Nephron (organoid): ENCODE results near the gene ARL2BP.

Experiments
- H3K27ac Mint-ChIP-seq, 3 experiments: 2 replicates each; pipeline ENCODE4 v1.8.0; 2020; ENCODE audit warnings: mixed read lengths in 3 of 3, mild to moderate bottlenecking in 2 of 3, moderate library complexity in 1 of 3
- H3K27me3 Mint-ChIP-seq: 2 replicates; pipeline ENCODE4 v1.8.0; 2021; ENCODE audit warnings: low read depth, mild to moderate bottlenecking, moderate library complexity, mixed read lengths
- H3K36me3 Mint-ChIP-seq: 2 replicates; pipeline ENCODE4 v1.8.0; 2020; ENCODE audit warnings: low read depth, mixed read lengths
- H3K4me1 Mint-ChIP-seq: 2 replicates; pipeline ENCODE4 v1.8.0; 2020; ENCODE audit warnings: mixed read lengths
- H3K4me3 Mint-ChIP-seq, 3 experiments: 2 replicates each; pipeline ENCODE4 v1.8.0; 2020; ENCODE audit warnings: mild to moderate bottlenecking in 3 of 3, mixed read lengths in 3 of 3, moderate library complexity in 2 of 3
- H3K9me3 Mint-ChIP-seq: 2 replicates; pipeline ENCODE4 v1.8.0; 2020; ENCODE audit warnings: mixed read lengths
- CTCF ChIP-seq, 3 experiments: fragments of 200-600 bp; sonication (generic); IDR thresholded peaks; one replicate each; pipeline ENCODE4 v1.5.0; 2021; ENCODE audit warnings: antibody characterized with exemption in 3 of 3; ENCODE audit not compliant: unreplicated experiment in 3 of 3

ARL2BP gene

GRCh38 chr16:57203451-57203850 lies 41.6 kb upstream of the ARL2BP start:
- H3K9me3 Mint-ChIP-seq = peaks cover 8% of the 10 kb centered on the region
- H3K27ac Mint-ChIP-seq = no peak overlapping the region
- no peaks in the 10 kb centered on the region for H3K27me3 Mint-ChIP-seq
- peaks cover 64% of the 10 kb centered on the region for H3K36me3 Mint-ChIP-seq
- H3K4me1 Mint-ChIP-seq = no peaks in the 10 kb centered on the region
- no peak overlapping the region for H3K4me3 Mint-ChIP-seq
- TF ChIP-seq CTCF (IDR thresholded peaks at IDR 0.05; ENCODE audit: unreplicated experiment in 3 of 3) = no peak

- Mint-ChIP-seq H3K27ac (no peak overlapping the region), H3K4me3 (no peak overlapping the region), H3K36me3 (peaks cover 59% of the 10 kb centered on the region), H3K4me1 (no peaks in the 10 kb centered on the region), H3K9me3 (peaks cover 2% of the 10 kb centered on the region), H3K27me3 (no peaks in the 10 kb centered on the region)
- TF ChIP-seq CTCF (IDR thresholded peaks at IDR 0.05; ENCODE audit: unreplicated experiment in 3 of 3) = no peak
These were observed 40.4 kb upstream of the ARL2BP start for GRCh38 chr16:57204675-57205074.

GRCh38 chr16:57208926-57209325 lies 36.1 kb upstream of the ARL2BP start:
- Mint-ChIP-seq H3K27me3 (no peaks in the 10 kb centered on the region), H3K4me3 (no peak overlapping the region), H3K9me3 (no peaks in the 10 kb centered on the region), H3K4me1 (no peaks in the 10 kb centered on the region), H3K36me3 (peaks cover 78% of the 10 kb centered on the region), H3K27ac (no peak overlapping the region)
- TF ChIP-seq CTCF (IDR thresholded peaks at IDR 0.05; ENCODE audit: unreplicated experiment in 3 of 3) = no peak

GRCh38 chr16:57209780-57210179 lies 35.3 kb upstream of the ARL2BP start:
- TF ChIP-seq CTCF (IDR thresholded peaks at IDR 0.05; ENCODE audit: unreplicated experiment in 3 of 3) = no peak
- H3K9me3 Mint-ChIP-seq = no peaks in the 10 kb centered on the region
- peaks cover 83% of the 10 kb centered on the region for H3K36me3 Mint-ChIP-seq
- no peaks in the 10 kb centered on the region for H3K4me1 Mint-ChIP-seq
- H3K4me3 Mint-ChIP-seq = no peak overlapping the region
- no peaks in the 10 kb centered on the region for H3K27me3 Mint-ChIP-seq
- no peak overlapping the region for H3K27ac Mint-ChIP-seq

- no peaks in the 10 kb centered on the region for H3K27me3 Mint-ChIP-seq
- H3K36me3 Mint-ChIP-seq = peaks cover 86% of the 10 kb centered on the region
- H3K4me3 Mint-ChIP-seq = no peak overlapping the region
- H3K9me3 Mint-ChIP-seq = peaks cover 14% of the 10 kb centered on the region
- TF ChIP-seq CTCF (IDR thresholded peaks at IDR 0.05; ENCODE audit: unreplicated experiment in 3 of 3) = no peak
- H3K27ac Mint-ChIP-seq = no peak overlapping the region
- no peaks in the 10 kb centered on the region for H3K4me1 Mint-ChIP-seq
These were observed 31.6 kb upstream of the ARL2BP start for GRCh38 chr16:57213462-57213861.

GRCh38 chr16:57216968-57217367 lies 28.1 kb upstream of the ARL2BP start:
- Mint-ChIP-seq H3K4me3 (no peak overlapping the region), H3K9me3 (peaks cover 28% of the 10 kb centered on the region), H3K4me1 (no peaks in the 10 kb centered on the region), H3K27ac (no peak overlapping the region), H3K27me3 (no peaks in the 10 kb centered on the region), H3K36me3 (peaks cover 94% of the 10 kb centered on the region)
- no peak for TF ChIP-seq CTCF (IDR thresholded peaks at IDR 0.05; ENCODE audit: unreplicated experiment in 3 of 3)
